Measurements from ENCODE around the gene SLC44A3. TPM values are rescaled to one million over a fixed set of nuclear protein-coding genes. Genes with fewer than 3 reads are reported as not detected.
A peak's percentile ranks its signal among the peaks of the same experiment; 100 is the strongest.

SLC44A3 gene
- total and polyA plus RNA-seq, 9 of the 15 experiments (the other 6 are each of a cell fraction or from before 2014, with no cell fraction given) = not detected

DNA sequence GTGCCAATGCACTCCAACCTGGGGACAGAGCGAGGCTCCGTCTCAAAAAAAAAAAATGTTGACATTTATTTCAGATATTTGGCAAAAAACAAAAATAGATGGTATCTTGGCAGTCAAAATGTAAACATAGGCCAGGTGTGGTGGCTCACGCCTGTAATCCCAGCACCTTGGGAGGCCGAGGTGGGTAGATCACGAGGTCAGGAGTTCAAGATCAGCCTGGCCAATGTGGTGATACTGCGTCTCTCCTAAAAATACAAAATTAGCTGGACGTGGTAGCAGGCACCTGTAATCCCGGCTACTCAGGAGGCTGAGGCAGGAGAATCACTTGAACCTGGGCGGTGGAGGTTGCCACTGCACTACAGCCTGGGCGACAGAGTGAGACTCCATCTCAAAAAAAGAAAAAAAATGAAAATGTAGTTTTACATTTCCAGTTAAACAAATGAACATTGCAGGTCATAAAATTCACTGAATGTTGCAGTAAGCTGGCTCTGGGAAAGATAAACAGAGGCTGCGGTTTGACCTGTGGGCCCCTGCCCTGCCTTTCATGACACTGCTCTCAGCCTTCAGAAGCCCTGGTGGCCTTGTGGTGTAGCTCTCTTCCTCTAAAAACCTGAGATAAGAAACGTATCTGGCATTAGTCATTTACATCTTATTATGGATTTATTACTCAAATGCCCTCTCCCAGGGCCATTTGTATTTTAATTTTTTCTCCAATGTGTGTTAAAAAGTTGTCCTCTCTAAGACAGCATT, 12.2 kb upstream of the SLC44A3 start (continued):
- TF ChIP-seq CHCHD3 (CRISPR knock-in tag; IDR thresholded peaks at IDR 0.05) = no peak
- no peak for TF ChIP-seq MYNN (IDR thresholded peaks at IDR 0.05)
- TF ChIP-seq MYNN (CRISPR knock-in tag; IDR thresholded peaks at IDR 0.05) = no peak
- 0 out of 2 replicates have a peak, but pooled peaks have one; percentile 21 for TF ChIP-seq SMARCA4 (IDR thresholded peaks at IDR 0.05)
- TF ChIP-seq WHSC1 (IDR thresholded peaks at IDR 0.05; ENCODE audit: low read length) = no peak
- no peak for TF ChIP-seq CLOCK (CRISPR knock-in tag; IDR thresholded peaks at IDR 0.05; ENCODE audit: borderline replicate concordance)
- no peak for TF ChIP-seq ATF6 (CRISPR knock-in tag; IDR thresholded peaks at IDR 0.05)
- no peak for TF ChIP-seq NR2C2 (CRISPR knock-in tag; IDR thresholded peaks at IDR 0.05)
- peak; percentile 55; the same call in 1 of the 2 replicates for TF ChIP-seq NR2C2 (tag; IDR thresholded peaks at IDR 0.05)
- TF ChIP-seq ZNF23 (CRISPR knock-in tag; IDR thresholded peaks at IDR 0.05) = no peak
- TF ChIP-seq CREBBP (IDR thresholded peaks at IDR 0.05; ENCODE audit: low read depth, low read length) = no peak
- TF ChIP-seq RCOR1 (IDR thresholded peaks at IDR 0.05; ENCODE audit: borderline replicate concordance in 1 of 2, low read depth in 2 of 2, low read length in 2 of 2) = peak in 1 of 2 experiments; percentile 84; a peak in 2 of 4 replicates
- TF ChIP-seq SMARCE1 (IDR thresholded peaks at IDR 0.05) = peak; percentile 22; the same call in 1 of the 2 replicates
- TF ChIP-seq FUS (optimal IDR thresholded peaks at IDR 0.05; ENCODE audit: low read depth, low read length) = no peak
- peak; percentile 16; the same call in 1 of the 2 replicates for TF ChIP-seq CREM (IDR thresholded peaks at IDR 0.05; ENCODE audit: low read depth)
- peak; percentile 47 for TF ChIP-seq TAL1 (IDR thresholded peaks at IDR 0.05)
- no peak for TF ChIP-seq FOXJ2 (tag; IDR thresholded peaks at IDR 0.05)
- TF ChIP-seq NKRF (IDR thresholded peaks at IDR 0.05; ENCODE audit: borderline replicate concordance) = no peak
- no peak for TF ChIP-seq MEF2D (tag; conservative IDR thresholded peaks at IDR 0.05; ENCODE audit: low read depth)
- TF ChIP-seq, protein P1, sequence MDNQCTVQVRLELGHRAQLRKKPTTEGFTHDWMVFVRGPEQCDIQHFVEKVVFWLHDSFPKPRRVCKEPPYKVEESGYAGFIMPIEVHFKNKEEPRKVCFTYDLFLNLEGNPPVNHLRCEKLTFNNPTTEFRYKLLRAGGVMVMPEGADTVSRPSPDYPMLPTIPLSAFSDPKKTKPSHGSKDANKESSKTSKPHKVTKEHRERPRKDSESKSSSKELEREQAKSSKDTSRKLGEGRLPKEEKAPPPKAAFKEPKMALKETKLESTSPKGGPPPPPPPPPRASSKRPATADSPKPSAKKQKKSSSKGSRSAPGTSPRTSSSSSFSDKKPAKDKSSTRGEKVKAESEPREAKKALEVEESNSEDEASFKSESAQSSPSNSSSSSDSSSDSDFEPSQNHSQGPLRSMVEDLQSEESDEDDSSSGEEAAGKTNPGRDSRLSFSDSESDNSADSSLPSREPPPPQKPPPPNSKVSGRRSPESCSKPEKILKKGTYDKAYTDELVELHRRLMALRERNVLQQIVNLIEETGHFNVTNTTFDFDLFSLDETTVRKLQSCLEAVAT (IDR thresholded peaks at IDR 0.05) = peak in 1 of 2 experiments; percentile 54; a peak in 1 of 4 replicates
- no peak for TF ChIP-seq ZKSCAN1 (IDR thresholded peaks at IDR 0.05; ENCODE audit: low read depth, low read length)
- TF ChIP-seq ZNF354B (CRISPR knock-in tag; IDR thresholded peaks at IDR 0.05) = no peak

All from K562 (cell line).